Esophagus muscularis mucosa (tissue), 4 donors: Measurements from ENCODE around the gene PTCRA. TPM values are rescaled to one million over a fixed set of nuclear protein-coding genes. Genes with fewer than 3 reads are reported as not detected.

Experiments
- DNase-seq: peaks from one replicate; pipeline ENCODE4 v3.0.0-alpha.2; 2017; ENCODE audit errors: extremely low spot score
- H3K27ac ChIP-seq, 4 donors: fragments of 200-600 bp; sonication (generic); replicated peaks in 1 of 4; 1 replicate in 3 of 4; 2 replicates in 1 of 4; pipeline ENCODE4 v1.5.1; 2016 to 2019; ENCODE audit warnings: mild to moderate bottlenecking in 1 of 4
- H3K27me3 ChIP-seq, 4 donors: fragments of 200-600 bp; sonication (generic); one replicate each; pipeline versions ENCODE4 v1.5.1 to v1.6.0; 2016 to 2019
- H3K36me3 ChIP-seq, 4 donors: fragments of 200-600 bp; sonication (generic); one replicate each; pipeline ENCODE4 v1.5.1; 2016 to 2019
- H3K4me1 ChIP-seq, 4 donors: fragments of 200-600 bp; sonication (generic); one replicate each; pipeline ENCODE4 v1.5.1; 2016 to 2019
- H3K4me3 ChIP-seq, 4 donors: fragments of 200-600 bp; sonication (generic); 1 replicate in 2 of 4; 2 replicates in 2 of 4; pipeline ENCODE4 v1.5.1; 2016 to 2019; ENCODE audit warnings: mild to moderate bottlenecking in 4 of 4, moderate library complexity in 1 of 4
- H3K9me3 ChIP-seq, 4 donors: fragments of 200-600 bp; sonication (generic); 1 replicate in 3 of 4; 2 replicates in 1 of 4; pipeline ENCODE4 v1.5.1; 2016 to 2019
- EP300 ChIP-seq: sonication (generic); formaldehyde crosslinking; IDR thresholded peaks from one replicate; pipeline ENCODE4 v1.6.1; 2017; ENCODE audit warnings: antibody characterized with exemption
- POLR2A ChIP-seq: fragments of 450-650 bp; IDR thresholded peaks from one replicate; pipeline ENCODE4 v1.6.1; 2017; ENCODE audit warnings: antibody characterized with exemption, moderate library complexity, mild to moderate bottlenecking, low read depth
- POLR2AphosphoS5 ChIP-seq, 2 donors: sonication (generic); formaldehyde crosslinking; IDR thresholded peaks; one replicate each; pipeline ENCODE4 v1.6.1; 2017; ENCODE audit warnings: antibody characterized with exemption in 2 of 2
- WGBS: methylation state at CpG from one replicate; pipeline ENCODE4 v1.1.5; 2018; 5-methylcytosine and 5-hydroxymethylcytosine counted together
- intact Hi-C: fragments of 100-400 bp; cut with DNase I; formaldehyde crosslinking; loops from one replicate; pipeline ENCODE4 v1.15.1; 2023
- total RNA-seq, 4 donors: library from RNA; depleted of rRNA; stranded (reverse); fragments of >200 nt; gene quantifications; one replicate each; pipeline versions ENCODE4 v1.1.0 to v1.2.1, GENCODE V29; 2016
- TF ChIP-seq, protein P1 (sequence below), 3 experiments: fragments of 200-600 bp in 2 of 3; fragments of 450-650 bp in 1 of 3; sonication (generic) in 2 of 3; IDR thresholded peaks; one replicate each; pipeline ENCODE4 v1.5.1; 2017 to 2019; ENCODE audit warnings: antibody characterized with exemption in 3 of 3, mild to moderate bottlenecking in 2 of 3, moderate library complexity in 1 of 3

The PTCRA gene
- total RNA-seq = under 1 TPM in 1 of 4 donors, not detected in 3; 0.50 TPM

DNA sequence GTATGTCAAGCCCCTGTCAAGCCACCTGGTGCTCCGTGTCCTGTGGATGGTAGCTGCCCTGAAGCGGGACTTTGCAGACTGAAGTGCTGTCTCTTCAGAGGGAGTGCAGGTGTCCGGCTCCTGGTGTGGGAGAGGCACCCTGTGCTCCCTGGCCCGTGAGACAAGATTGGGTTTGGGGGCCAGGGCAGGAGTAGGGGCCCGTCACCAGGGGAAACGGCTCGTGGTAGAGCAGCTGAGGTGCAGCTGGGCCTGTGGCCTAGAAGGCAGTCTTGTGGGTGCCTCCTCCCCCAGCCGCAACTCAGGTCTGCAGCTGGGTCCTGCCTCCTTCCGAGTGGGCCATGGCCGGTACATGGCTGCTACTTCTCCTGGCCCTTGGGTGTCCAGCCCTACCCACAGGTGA lies at the start of gene PTCRA:
TSS of gene PTCRA (plus strand) at position 322 of the 400 bp plus-strand sequence. CDS start at position 339, 17 bp downstream.
- no peak within 1 kb of the TSS for H3K27ac ChIP-seq
- no peak within 1 kb of the TSS for H3K4me3 ChIP-seq
- peaks cover 6 to 11% (median 8%) of the 10 kb centered on the region in 4 donors for H3K4me1 ChIP-seq
- H3K27me3 ChIP-seq = peaks cover 0 to 48% (median 2%) of the 10 kb centered on the region in 4 donors
- H3K9me3 ChIP-seq = no peaks in the 10 kb centered on the region
- TF ChIP-seq POLR2AphosphoS5 (IDR thresholded peaks at IDR 0.05) (no peak), EP300 (no peak), POLR2A (no peak)
- TF ChIP-seq, protein P1, sequence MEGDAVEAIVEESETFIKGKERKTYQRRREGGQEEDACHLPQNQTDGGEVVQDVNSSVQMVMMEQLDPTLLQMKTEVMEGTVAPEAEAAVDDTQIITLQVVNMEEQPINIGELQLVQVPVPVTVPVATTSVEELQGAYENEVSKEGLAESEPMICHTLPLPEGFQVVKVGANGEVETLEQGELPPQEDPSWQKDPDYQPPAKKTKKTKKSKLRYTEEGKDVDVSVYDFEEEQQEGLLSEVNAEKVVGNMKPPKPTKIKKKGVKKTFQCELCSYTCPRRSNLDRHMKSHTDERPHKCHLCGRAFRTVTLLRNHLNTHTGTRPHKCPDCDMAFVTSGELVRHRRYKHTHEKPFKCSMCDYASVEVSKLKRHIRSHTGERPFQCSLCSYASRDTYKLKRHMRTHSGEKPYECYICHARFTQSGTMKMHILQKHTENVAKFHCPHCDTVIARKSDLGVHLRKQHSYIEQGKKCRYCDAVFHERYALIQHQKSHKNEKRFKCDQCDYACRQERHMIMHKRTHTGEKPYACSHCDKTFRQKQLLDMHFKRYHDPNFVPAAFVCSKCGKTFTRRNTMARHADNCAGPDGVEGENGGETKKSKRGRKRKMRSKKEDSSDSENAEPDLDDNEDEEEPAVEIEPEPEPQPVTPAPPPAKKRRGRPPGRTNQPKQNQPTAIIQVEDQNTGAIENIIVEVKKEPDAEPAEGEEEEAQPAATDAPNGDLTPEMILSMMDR (IDR thresholded peaks at IDR 0.05) = no peak
- DNase-seq = no peak
- WGBS = 75% methylated on average over 8 of the region's 10 CpGs
- H3K36me3 ChIP-seq = no peaks in the 10 kb centered on the region
- intact Hi-C loops = no loop called here

DNA sequence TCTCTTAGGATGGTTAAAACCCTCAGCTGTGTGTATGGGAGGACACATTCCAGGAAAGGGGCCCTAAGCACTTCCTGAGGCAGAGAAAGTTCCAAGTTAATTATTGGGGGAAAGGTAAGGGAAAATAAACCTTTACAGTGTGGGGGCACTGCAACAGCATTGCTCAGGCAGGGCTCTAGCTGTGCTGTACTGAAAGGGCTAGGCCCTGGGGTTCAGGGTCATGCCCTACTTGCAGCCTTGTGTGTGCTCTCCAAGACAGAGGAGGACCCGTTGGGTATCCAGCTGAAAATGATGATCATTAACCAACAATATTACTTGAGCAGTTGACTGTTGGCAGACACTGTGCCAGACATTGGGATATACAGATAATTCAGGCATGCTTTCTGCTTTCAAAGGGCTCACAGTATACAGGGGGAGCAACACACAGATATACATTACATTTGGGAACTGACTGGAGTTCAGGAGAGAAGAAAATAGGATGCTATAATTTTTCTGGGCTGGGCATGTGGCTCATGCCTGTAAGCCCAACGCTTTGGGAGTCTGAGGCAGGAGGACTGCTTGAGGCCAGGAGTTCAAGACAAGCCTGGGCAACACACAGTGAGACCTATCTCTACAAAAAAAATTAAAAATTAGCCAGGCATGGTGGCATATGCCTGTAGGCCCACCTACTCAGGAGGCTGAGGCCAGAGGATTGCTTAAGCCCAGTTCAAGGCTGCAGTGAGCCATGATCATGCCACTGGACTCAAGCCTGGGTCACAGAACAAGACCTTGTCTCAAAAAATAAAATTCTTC lies 45.5 kb upstream of the PTCRA start:
- Histone ChIP-seq H3K4me3 (no peak overlapping the region), H3K36me3 (peaks cover 18 to 43% (median 35%) of the 10 kb centered on the region in 4 donors), H3K9me3 (no peaks in the 10 kb centered on the region), H3K4me1 (no peaks in the 10 kb centered on the region), H3K27ac (no peak overlapping the region), H3K27me3 (no peaks in the 10 kb centered on the region)
- WGBS = 68% methylated on average over 2 of the region's 2 CpGs
- intact Hi-C loops = loop anchor here (10.0 kb wide), 1 partner anchor 46 kb away; no protein-coding TSS in a partner anchor
- no peak for DNase-seq
- TF ChIP-seq POLR2A (no peak), POLR2AphosphoS5 (IDR thresholded peaks at IDR 0.05) (no peak), EP300 (no peak)
- TF ChIP-seq, protein P1 (IDR thresholded peaks at IDR 0.05) = no peak

GRCh38 chr6:42871711-42872110 lies 44.1 kb upstream of the PTCRA start:
- intact Hi-C loops = loop anchor here (10.0 kb wide), 1 partner anchor 47 kb away; no protein-coding TSS in a partner anchor
- TF ChIP-seq POLR2AphosphoS5 (IDR thresholded peaks at IDR 0.05) = no peak
- TF ChIP-seq EP300 = no peak
- TF ChIP-seq, protein P1 (IDR thresholded peaks at IDR 0.05) = no peak
- TF ChIP-seq POLR2A = no peak
- no peak overlapping the region for H3K27ac ChIP-seq
- H3K4me3 ChIP-seq = no peak overlapping the region
- H3K36me3 ChIP-seq = peaks cover 9 to 29% (median 23%) of the 10 kb centered on the region in 4 donors
- H3K9me3 ChIP-seq = no peaks in the 10 kb centered on the region
- 75% methylated on average over 3 of the region's 3 CpGs for WGBS
- peaks cover 0 to 2% (median under 1%) of the 10 kb centered on the region in 4 donors for H3K4me1 ChIP-seq
- DNase-seq = no peak
- no peaks in the 10 kb centered on the region for H3K27me3 ChIP-seq

GRCh38 chr6:42873313-42873712 lies 42.5 kb upstream of the PTCRA start:
- H3K27me3 ChIP-seq = no peaks in the 10 kb centered on the region
- H3K9me3 ChIP-seq = no peaks in the 10 kb centered on the region
- WGBS = 55% methylated on average over 2 of the region's 2 CpGs
- no peak for DNase-seq
- H3K4me1 ChIP-seq = peaks cover 3 to 10% (median 8%) of the 10 kb centered on the region in 4 donors
- TF ChIP-seq, protein P1 (IDR thresholded peaks at IDR 0.05) = no peak
- TF ChIP-seq POLR2A (no peak), EP300 (no peak), POLR2AphosphoS5 (IDR thresholded peaks at IDR 0.05) (no peak)
- H3K36me3 ChIP-seq = peaks cover 0 to 17% (median 12%) of the 10 kb centered on the region in 4 donors
- intact Hi-C loops = loop anchor here (10.0 kb wide), 1 partner anchor 49 kb away; no protein-coding TSS in a partner anchor
- no peak overlapping the region for H3K4me3 ChIP-seq
- H3K27ac ChIP-seq = no peak overlapping the region
